NCI-H2107 treated with DMSO at 0.1 percent for 48 hours (cell line): Measurements from ENCODE around the gene TP63.

ENCODE experiments used
- DNase-seq: peaks from one replicate; lab custom pipeline; 2025; ENCODE audit not compliant: unreplicated experiment; lab: John Stamatoyannopoulos, UW

TP63 gene

GRCh38 chr3:189848395-189849040 is 217.3 kb downstream of the TP63 start:
- DNase-seq: no peak

- no peak for DNase-seq
These were observed 218.1 kb downstream of the TP63 start for GRCh38 chr3:189849262-189849661.

GRCh38 chr3:189851682-189852081 is 220.5 kb downstream of the TP63 start:
- no peak for DNase-seq

- DNase-seq: no peak
These were observed 222.7 kb downstream of the TP63 start for GRCh38 chr3:189853906-189854305.

- no peak for DNase-seq
These were observed 229.1 kb downstream of the TP63 start for GRCh38 chr3:189860296-189860695.

- DNase-seq: no peak
These were observed 231.3 kb downstream of the TP63 start for GRCh38 chr3:189862385-189862998.

- no peak for DNase-seq
These were observed 231.8 kb downstream of the TP63 start for GRCh38 chr3:189863031-189863430.

- DNase-seq: no peak
These were observed 236.9 kb downstream of the TP63 start for GRCh38 chr3:189868061-189868460.

GRCh38 chr3:189869165-189869564 is 238.0 kb downstream of the TP63 start:
- no peak for DNase-seq

GRCh38 chr3:189871418-189871817 is 240.2 kb downstream of the TP63 start:
- no peak for DNase-seq

- no peak for DNase-seq
These were observed 252.0 kb downstream of the TP63 start for GRCh38 chr3:189883113-189883753.

GRCh38 chr3:189890496-189890895 is 259.3 kb downstream of the TP63 start:
- no peak for DNase-seq

- DNase-seq: no peak
These were observed 265.3 kb downstream of the TP63 start for GRCh38 chr3:189896533-189896932.

- no peak for DNase-seq
These were observed 266.2 kb downstream of the TP63 start for GRCh38 chr3:189897406-189897805.

GRCh38 chr3:189898559-189899153 is 267.5 kb downstream of the TP63 start:
- DNase-seq: no peak

GRCh38 chr3:189899186-189899585 is 268.0 kb downstream of the TP63 start:
- DNase-seq: no peak

GRCh38 chr3:189900578-189900977 is 269.4 kb downstream of the TP63 start:
- no peak for DNase-seq

- DNase-seq: no peak
These were observed 270.3 kb downstream of the TP63 start for GRCh38 chr3:189901481-189901880.

- DNase-seq: no peak
These were observed 271.3 kb downstream of the TP63 start for GRCh38 chr3:189902230-189903186.

- no peak for DNase-seq
These were observed 272.5 kb downstream of the TP63 start for GRCh38 chr3:189903562-189904250.
